Raji (cell line): ENCODE results near the gene ZNF423.

Source experiments
- POLR2A ChIP-seq: IDR thresholded peaks from 2 replicates; pipeline ENCODE4 v1.6.1; 2011; ENCODE audit warnings: low read depth, low read length, control low read depth; ENCODE audit not compliant: insufficient read depth

ZNF423 gene

DNA sequence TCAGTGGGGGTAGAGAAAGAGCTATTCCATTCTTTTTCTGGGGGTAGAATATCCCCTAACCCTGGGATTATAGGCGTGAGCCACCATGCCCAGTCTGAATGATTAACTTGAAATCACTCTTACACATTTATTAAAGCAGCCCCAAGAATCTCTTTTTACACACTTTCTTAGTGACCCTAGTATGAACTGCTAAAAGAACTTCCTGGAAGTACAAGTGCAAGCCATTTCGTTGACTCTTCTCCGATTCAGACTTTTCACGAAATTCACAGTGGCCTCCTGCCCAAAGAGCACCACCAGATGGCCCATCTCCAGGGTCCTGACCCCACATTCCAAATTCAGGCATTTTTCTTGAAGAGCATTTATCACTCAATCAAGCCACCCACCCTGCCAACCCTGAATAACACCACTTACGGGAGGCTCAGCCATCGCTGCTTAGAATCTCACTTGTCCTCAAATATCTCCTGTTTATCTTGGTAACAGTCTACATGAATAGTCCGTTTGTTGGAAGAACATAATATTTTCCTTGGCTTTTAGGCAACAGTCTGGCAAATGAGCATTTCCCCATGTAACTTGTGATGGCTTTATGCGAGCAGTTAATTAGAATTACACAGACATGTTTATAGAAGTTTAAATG, 28.0 kb downstream of the ZNF423 start:
- TF ChIP-seq POLR2A: no peak

DNA sequence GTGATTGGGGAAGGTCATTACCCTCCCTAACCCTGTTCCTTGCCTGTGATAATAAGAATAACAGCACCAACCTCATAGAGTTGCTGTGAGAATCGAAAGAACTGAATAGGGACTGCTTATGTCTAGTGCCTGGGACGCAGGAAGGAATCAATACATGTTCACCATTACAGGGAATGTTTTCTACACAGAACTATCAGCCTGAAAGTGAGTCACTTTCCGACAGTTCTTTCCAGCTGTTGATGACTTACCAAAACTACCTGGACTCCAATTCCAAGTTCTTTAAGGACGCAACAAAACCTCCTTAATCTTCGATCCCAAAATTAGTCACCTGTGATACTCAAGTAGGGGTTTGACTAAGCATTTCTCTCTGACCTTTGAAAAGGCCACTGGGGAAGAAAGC, 29.4 kb downstream of the ZNF423 start:
- TF ChIP-seq POLR2A: no peak

- no peak for TF ChIP-seq POLR2A
Measured at GRCh38 chr16:49825041-49825440, 30.9 kb downstream of the ZNF423 start.

GRCh38 chr16:49824593-49824992, 31.3 kb downstream of the ZNF423 start:
- TF ChIP-seq POLR2A: no peak

DNA sequence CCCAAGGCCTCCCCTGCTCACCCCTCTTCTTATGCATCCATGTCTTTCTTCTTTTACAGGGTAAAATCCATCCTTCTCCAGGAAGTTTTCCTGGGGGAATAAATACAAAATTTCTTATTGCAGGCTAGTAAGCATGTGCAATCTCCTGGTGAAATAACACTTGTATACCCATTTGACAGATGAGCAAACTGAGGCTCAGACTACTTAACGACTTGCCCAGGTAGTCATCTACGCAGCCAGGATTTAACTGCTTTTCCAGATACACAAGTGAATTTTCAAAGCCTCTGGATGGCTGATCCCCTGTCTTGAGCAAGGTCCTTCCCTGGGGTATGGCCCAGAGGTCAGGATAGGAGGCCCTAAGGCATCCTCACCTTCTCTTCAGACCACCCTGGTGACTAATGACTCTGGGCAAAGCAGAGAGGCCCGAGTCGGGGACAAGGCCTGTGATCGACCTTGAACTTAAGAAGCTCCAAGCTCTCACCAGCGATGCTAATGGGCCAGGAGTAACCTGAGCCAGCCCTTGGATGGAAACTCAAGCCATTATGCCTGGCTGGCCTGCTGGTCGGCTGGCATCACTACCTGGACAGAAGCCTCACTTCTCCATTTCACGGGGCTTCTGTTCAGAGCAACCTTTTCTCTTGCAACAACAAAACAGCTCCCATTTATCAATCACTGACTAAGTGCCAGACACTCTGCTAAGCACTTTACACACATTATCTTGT, 33.1 kb downstream of the ZNF423 start:
- no peak for TF ChIP-seq POLR2A

DNA sequence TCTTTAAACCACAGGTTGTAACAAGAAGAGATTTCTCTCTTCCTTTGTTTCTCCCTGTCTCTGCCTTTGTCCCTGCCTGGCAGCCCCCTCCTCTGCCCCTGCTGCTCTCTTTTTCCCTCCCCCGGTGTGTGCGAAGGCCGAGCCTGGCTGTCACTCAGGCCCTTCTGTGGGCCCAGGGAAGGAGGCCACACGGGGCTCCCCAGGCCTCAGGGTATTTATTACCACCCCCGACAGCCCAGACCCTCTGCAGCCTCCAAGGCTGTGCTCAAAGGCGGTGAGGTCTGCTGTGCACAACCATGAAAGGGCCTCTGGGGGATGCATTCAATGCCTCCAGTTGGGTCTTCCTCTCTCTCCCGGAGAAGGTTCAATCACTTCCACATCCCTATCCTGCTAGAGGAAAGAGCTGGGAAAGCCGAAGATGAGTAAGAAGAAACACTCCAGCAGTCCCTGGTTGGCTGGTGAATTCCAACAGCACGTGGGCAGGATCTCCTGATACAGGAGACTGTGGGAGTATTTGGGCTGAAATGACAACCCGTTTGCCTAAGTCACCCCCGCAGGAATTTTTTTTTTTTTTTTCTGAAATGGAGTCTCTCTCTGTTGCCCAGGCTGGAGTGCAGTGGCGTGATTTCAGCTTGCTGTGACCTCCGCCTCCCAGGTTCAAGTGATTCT, 34.2 kb downstream of the ZNF423 start:
- TF ChIP-seq POLR2A: no peak

GRCh38 chr16:49821156-49821555, 34.8 kb downstream of the ZNF423 start:
- no peak for TF ChIP-seq POLR2A

- TF ChIP-seq POLR2A: no peak
Measured at GRCh38 chr16:49817754-49818507, 38.0 kb downstream of the ZNF423 start.

DNA sequence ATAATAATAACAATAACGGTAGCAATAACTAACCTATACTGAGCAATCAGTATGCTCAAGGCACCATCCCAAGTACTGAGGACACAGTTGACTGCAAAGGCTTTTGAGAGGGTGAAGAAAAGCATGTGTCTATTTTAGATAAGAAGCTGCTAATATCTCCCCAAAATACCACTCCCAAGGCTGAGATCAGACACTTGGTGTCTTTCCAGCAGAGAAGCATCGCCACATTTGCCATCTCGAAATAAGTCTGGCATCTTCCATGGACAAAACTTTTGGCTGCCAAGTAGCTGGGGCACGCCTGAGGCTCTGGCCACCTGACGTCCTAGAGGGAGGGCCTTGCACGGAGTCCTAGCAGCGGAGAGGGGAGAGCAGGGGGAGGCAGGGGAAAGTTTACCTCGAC, 39.0 kb downstream of the ZNF423 start:
- TF ChIP-seq POLR2A: no peak

DNA sequence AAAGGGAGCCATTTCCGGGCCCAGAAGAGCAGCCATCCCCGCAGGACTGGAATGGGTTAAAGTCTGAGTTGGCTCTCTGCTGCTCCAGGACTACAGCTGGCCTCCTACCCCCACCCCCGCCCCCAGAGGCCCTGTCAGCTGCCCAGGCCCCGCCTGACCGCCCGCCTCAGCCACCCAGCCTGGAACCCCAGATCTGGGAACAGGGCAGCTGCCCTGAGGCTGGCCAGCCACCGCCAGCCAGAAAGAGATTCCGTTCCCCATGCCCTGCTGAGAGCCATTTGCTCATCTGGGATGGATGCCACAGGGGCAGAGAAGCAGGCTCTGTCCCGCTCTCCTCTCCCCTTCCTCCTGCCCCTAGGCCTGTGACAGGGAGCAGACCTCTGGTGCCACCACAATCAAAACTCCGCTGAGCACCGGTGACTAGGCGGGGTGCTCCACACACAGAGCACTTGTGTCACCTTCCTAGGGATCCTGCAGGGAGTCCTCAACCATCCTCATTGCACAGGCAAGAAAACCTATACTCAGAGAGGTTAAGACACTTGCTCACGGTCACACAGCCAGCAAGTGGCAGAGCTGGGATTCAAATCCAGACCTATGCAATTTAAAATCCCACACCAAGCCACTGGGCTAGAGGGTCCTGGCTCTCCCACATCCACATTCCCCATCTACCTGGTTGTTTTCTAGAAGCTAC, 44.1 kb downstream of the ZNF423 start:
- no peak for TF ChIP-seq POLR2A

- TF ChIP-seq POLR2A: no peak
Measured at GRCh38 chr16:49810831-49811230, 45.1 kb downstream of the ZNF423 start.

- TF ChIP-seq POLR2A: no peak
Measured at GRCh38 chr16:49809561-49809960, 46.4 kb downstream of the ZNF423 start.

- TF ChIP-seq POLR2A: no peak
Measured at GRCh38 chr16:49809062-49809461, 46.9 kb downstream of the ZNF423 start.

DNA sequence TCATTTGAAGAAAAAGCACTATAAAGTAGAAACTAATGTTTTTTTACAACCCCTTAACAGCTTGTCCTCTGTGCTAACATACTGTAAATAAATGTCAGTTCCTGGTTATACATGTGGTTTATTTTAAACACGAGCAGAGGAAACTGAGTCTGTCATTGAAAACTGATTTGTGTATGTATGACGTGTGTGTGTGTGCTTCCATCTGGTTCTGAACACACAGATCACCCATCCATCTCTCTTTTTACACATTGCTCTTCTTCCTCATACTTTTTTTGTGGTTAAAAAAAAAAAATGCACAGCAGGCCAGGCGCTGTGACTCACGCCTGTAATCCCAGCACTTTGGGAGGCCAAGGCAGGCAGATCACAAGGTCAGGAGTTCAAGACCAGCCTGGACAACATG, 49.5 kb downstream of the ZNF423 start:
- TF ChIP-seq POLR2A: no peak

GRCh38 chr16:49801290-49801689, 54.6 kb downstream of the ZNF423 start:
- TF ChIP-seq POLR2A: no peak

DNA sequence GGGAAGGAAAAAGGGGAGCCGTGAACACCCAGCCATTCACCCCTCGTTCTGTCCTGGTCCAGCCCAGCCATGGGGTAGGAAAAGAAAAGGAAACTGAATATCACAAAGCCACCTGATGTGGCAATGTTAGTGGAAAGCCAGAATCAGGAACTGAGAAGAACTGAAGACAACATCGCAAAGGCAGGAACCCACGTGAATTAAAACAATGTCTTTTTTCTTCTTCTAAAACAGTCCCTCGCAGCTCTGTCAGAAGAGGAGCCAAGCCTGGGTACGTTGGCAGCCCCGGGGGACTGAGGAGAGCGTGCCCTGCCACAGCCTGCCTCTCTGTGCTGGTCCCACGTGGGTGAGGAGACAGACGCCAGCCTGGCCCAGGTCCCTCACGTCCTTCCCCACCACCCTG, 55.0 kb downstream of the ZNF423 start:
- no peak for TF ChIP-seq POLR2A

- TF ChIP-seq POLR2A: no peak
Measured at GRCh38 chr16:49800441-49800840, 55.5 kb downstream of the ZNF423 start.
